ENCODE results near the gene DNAJB14. TPM values are rescaled to one million over a fixed set of nuclear protein-coding genes. Genes with fewer than 3 reads are reported as not detected.

DNAJB14 gene
- total RNA-seq, 1 donor from 2014 or later = 15.1 TPM

GRCh38 chr4:99943904-99944437 is 2.4 kb downstream of the DNAJB14 start:
- TF ChIP-seq, protein P1, sequence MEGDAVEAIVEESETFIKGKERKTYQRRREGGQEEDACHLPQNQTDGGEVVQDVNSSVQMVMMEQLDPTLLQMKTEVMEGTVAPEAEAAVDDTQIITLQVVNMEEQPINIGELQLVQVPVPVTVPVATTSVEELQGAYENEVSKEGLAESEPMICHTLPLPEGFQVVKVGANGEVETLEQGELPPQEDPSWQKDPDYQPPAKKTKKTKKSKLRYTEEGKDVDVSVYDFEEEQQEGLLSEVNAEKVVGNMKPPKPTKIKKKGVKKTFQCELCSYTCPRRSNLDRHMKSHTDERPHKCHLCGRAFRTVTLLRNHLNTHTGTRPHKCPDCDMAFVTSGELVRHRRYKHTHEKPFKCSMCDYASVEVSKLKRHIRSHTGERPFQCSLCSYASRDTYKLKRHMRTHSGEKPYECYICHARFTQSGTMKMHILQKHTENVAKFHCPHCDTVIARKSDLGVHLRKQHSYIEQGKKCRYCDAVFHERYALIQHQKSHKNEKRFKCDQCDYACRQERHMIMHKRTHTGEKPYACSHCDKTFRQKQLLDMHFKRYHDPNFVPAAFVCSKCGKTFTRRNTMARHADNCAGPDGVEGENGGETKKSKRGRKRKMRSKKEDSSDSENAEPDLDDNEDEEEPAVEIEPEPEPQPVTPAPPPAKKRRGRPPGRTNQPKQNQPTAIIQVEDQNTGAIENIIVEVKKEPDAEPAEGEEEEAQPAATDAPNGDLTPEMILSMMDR (conservative IDR thresholded peaks at IDR 0.05; ENCODE audit: low read depth, low read length) = no peak
- no peak overlapping the region for H3K4me3 ChIP-seq (ENCODE audit: low read depth, low read length)
- no peak for DNase-seq (ENCODE audit: low read depth)

DNA sequence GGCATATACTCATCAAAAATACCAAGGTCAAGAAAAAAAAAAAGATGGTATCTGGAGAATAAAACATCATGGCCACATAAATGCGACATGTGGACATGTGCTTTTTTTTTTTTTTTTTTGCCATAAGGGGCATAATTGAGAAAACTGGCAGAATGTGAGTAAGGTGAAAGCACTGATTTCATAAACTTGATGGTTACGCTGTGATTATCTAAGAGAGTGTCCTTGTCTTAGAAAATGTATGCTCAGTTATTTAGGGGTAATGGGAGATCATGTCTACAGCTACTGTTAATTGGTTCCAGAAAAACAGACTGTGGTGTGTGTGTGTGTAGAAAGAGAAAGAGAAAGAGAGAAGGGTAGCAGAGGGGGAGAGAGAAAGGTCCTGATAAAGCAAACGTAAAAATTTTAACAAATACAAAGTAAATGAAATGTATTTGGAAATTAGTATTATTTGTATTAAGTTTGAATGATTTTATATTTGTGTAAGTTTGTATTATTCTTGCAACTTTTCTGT is 8.1 kb downstream of the DNAJB14 start:
- no peak overlapping the region for H3K4me3 ChIP-seq (ENCODE audit: low read depth, low read length)
- TF ChIP-seq, protein P1 (conservative IDR thresholded peaks at IDR 0.05; ENCODE audit: low read depth, low read length) = no peak
- no peak for DNase-seq (ENCODE audit: low read depth)

- no peak overlapping the region for H3K4me3 ChIP-seq (ENCODE audit: low read depth, low read length)
- DNase-seq (ENCODE audit: low read depth) = no peak
- TF ChIP-seq, protein P1 (conservative IDR thresholded peaks at IDR 0.05; ENCODE audit: low read depth, low read length) = no peak
Observed at GRCh38 chr4:99934891-99935290, 11.5 kb downstream of the DNAJB14 start.

DNA sequence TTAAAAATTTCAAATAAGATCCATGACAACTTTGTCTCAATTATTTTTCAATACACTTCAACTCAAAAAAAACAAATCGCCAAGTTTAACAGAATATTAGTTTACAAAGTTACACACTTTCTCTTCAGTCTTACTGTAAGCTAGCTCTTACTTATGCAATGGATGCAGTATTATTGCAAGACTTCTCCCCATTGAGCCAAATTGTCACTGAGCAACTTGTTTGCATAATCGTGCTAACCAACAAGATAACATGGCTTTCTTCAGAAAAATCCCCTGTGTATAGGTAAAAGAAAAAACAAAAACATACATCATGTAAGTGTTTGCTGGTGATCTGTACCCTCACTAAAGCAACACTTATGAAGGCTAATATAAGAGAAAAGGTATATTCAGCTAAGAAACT is 18.9 kb downstream of the DNAJB14 start:
- TF ChIP-seq, protein P1 (conservative IDR thresholded peaks at IDR 0.05; ENCODE audit: low read depth, low read length) = no peak
- H3K4me3 ChIP-seq (ENCODE audit: low read depth, low read length) = no peak overlapping the region
- DNase-seq (ENCODE audit: low read depth) = no peak

- DNase-seq (ENCODE audit: low read depth) = no peak
- no peak overlapping the region for H3K4me3 ChIP-seq (ENCODE audit: low read depth, low read length)
- TF ChIP-seq, protein P1 (conservative IDR thresholded peaks at IDR 0.05; ENCODE audit: low read depth, low read length) = no peak
Observed at GRCh38 chr4:99921174-99921573, 25.2 kb downstream of the DNAJB14 start.

DNA sequence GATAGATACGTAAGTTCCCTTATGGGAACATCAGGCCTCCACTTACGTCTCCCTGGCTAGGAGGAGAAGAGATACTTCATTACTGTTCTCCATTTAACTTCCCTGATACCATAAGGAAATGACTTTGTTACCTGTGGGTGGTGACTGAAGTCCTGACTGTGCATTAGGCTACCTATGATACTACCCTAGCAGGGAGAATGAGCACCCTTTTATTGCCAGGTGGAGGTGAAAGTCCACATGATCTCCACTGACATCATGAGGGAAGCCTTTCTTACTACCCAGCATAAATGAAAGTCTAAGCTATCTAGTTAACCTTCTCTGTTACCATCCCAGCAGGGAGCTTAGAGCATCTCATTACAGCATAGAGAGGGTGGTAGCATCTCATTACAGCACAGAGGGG is 27.8 kb downstream of the DNAJB14 start:
- no peak overlapping the region for H3K4me3 ChIP-seq (ENCODE audit: low read depth, low read length)
- no peak for DNase-seq (ENCODE audit: low read depth)
- TF ChIP-seq, protein P1 (conservative IDR thresholded peaks at IDR 0.05; ENCODE audit: low read depth, low read length) = no peak

- TF ChIP-seq, protein P1 (conservative IDR thresholded peaks at IDR 0.05; ENCODE audit: low read depth, low read length) = no peak
- no peak for DNase-seq (ENCODE audit: low read depth)
- H3K4me3 ChIP-seq (ENCODE audit: low read depth, low read length) = no peak overlapping the region
Observed at GRCh38 chr4:99917575-99917974, 28.8 kb downstream of the DNAJB14 start.

Measured in epithelial cell of proximal tubule (primary cell).